HT-29 (cell line): ENCODE data around the gene ABCC2. TPM values are rescaled to one million over a fixed set of nuclear protein-coding genes. Genes with fewer than 3 reads are reported as not detected.
"Not testable (repeated sequence)": the region's sequence is repeated elsewhere in the genome, so short reads cannot be mapped to it uniquely, and the experiment has no call there.

Source experiments
- DNase-seq: peaks from one replicate; pipeline ENCODE4 v3.0.0-alpha.2; 2015; ENCODE audit warnings: low spot score
- total RNA-seq: library from RNA; depleted of rRNA; stranded (reverse); fragments of >200 nt; shearing (Covaris generic); gene quantifications from 2 replicates; pipeline ENCODE4 v1.2.3, GENCODE V29; 2014; rRNA removed

The ABCC2 gene
- total RNA-seq, 1 experiment from 2014 or later, result 2.5 TPM

GRCh38 chr10:99895066-99895465, 112.6 kb downstream of the ABCC2 start:
- not testable (repeated sequence) for DNase-seq

GRCh38 chr10:99895867-99896266, 113.4 kb downstream of the ABCC2 start:
- DNase-seq, result no peak

Other genes starting within 250 kb of the ABCC2 start
- gene NKX2-3, start 249.7 kb upstream of the ABCC2 start, total RNA-seq, result not detected in 2 replicates
- 19.9 and 29.4 TPM in 2 replicates for gene SLC25A28, start 162.2 kb upstream of the ABCC2 start, total RNA-seq
- 8.5 and 8.9 TPM in 2 replicates for gene ENTPD7, start 123.1 kb upstream of the ABCC2 start, total RNA-seq
- gene COX15, start 50.5 kb upstream of the ABCC2 start, total RNA-seq, result 18.2 and 20.1 TPM in 2 replicates
- gene CUTC, start 50.4 kb upstream of the ABCC2 start, total RNA-seq, result 7.1 and 8.1 TPM in 2 replicates
- 12.0 and 14.4 TPM in 2 replicates for gene DNMBP, start 227.3 kb downstream of the ABCC2 start, total RNA-seq